NCI-H748 treated with DMSO at 0.1 percent for 48 hours (cell line): Measurements from ENCODE around the gene LSP1.
"Not testable (repeated sequence)": the region's sequence is repeated elsewhere in the genome, so short reads cannot be mapped to it uniquely, and the experiment has no call there.

Experiments used
- DNase-seq: peaks from one replicate; lab custom pipeline; 2025; lab: John Stamatoyannopoulos, UW

LSP1 gene, protein sequence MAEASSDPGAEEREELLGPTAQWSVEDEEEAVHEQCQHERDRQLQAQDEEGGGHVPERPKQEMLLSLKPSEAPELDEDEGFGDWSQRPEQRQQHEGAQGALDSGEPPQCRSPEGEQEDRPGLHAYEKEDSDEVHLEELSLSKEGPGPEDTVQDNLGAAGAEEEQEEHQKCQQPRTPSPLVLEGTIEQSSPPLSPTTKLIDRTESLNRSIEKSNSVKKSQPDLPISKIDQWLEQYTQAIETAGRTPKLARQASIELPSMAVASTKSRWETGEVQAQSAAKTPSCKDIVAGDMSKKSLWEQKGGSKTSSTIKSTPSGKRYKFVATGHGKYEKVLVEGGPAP

DNA sequence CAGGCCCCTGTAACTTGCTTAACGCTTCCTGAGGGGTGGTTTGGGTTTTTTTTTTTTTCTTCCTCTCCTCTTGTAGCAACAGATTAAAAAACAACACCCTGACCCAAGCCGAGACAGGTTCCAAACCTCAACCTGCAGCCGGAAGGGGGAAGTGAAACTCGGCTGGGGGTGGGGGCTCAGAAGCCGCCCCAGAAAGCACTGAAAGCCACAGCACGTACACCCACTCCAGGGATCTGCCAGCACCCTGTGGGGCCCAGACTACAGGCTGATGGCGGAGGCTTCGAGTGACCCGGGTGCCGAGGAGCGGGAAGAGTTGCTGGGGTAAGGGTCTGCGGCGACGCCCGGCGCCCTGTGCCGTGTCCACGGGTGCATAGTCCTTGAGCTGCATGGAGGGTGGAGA is at the start of gene LSP1:
LSP1 (plus strand) TSS at position 208 of the 400 bp plus-strand sequence; CDS start at position 269, 61 bp downstream.
- DNase-seq, result no peak

- DNase-seq, result no peak
Measured at GRCh38 chr11:1803246-1803645, 49.6 kb upstream of the LSP1 start.

GRCh38 chr11:1803835-1804519 is 48.9 kb upstream of the LSP1 start:
- not testable (repeated sequence) for DNase-seq

- DNase-seq, result no peak
Measured at GRCh38 chr11:1805525-1805924, 47.4 kb upstream of the LSP1 start.

DNA sequence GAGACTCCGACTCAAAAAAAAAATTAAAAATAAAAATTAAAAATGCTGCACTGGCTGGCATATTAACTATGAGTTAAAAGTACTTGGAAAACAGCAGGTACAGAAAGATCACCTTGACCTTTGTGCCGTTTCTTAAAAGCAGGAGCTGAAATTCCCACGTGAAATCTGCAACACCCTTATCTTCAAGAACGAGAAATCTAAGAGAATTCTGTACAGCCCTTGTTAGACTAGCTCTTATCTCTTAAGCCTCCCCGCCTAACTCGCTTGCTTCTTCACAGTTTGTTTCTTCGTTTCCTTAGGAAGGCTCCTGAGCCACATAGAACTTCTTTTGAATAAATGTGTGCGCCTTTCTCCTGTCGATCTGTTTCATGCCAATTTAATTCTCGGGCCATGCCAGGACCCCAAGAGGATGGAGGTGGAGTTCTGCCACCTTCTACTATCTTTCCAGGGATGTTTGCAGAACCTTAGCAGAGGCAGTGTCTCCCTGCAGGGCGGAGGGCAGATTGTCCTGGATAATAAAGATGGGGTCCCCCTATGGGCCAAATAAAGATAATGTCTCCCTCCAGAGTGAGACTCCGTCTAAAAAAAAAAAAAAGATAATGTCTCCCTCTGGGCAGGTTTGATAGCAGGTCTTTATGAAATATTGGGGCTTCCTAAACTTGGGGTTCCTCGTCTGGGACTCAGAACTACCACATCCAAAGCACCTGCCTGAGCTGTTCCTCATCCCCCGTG is 45.5 kb upstream of the LSP1 start:
- DNase-seq, result no peak

- no peak for DNase-seq
Measured at GRCh38 chr11:1810761-1811160, 42.1 kb upstream of the LSP1 start.

- DNase-seq, result no peak
Measured at GRCh38 chr11:1812274-1812673, 40.6 kb upstream of the LSP1 start.

DNA sequence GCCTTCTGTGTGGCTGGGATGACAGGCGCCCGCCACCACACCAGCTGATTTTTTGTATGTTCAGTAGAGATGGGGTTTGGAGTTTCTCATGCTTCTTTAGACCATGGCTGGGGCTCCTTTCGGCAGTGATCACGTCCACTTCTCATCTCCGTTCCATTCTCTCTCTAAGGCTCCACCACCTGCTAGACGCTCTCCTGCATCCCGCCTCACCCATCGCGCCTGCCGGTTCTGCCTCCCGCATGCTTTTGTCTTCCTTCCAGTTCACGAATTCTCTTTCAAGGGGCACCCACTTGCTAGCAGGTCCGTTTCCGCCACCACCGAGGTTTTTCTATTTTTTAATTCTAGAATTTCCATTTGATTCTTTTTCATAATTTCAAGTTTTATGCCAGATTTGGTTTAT is 40.1 kb upstream of the LSP1 start:
- DNase-seq, result no peak

DNA sequence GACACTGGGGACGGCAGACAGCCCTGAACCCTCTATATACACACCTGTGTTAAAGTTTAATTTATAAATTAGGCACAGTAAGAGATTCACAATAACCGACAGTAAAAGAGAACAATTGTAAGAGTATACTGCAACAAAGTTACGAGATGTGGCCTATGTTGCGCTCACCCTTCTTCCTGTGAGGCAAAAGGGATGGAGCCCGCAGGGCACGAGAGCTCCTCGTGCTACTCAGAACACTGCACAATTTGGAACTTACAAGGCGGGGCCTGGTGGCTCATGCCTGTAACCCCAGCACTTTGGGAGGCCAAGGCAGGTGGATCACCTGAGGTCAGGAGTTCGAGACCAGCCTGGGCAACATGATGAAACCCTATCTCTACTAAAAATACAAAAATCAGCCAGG is 39.5 kb upstream of the LSP1 start:
- not testable (repeated sequence) for DNase-seq

DNA sequence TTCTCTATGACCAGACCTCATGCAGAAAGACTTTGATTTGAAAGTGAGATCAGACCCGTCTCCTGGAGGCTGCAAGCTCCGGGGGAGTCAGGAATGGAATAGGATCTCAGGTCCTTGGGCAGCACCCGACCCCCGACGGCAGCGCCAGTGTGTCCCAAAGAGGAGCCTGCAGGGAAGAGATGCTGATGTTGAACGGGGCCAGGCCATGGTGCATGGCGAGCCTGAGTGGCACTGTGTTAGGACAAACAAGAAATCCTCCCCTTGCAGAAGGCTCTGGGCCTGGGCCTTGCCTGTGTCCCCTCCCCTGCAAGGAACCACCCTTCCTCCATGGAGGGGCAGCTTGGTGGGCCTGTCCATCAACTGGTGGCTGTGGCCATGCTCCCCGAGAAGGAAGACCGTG is 38.2 kb upstream of the LSP1 start:
- DNase-seq, result no peak

GRCh38 chr11:1815311-1815710 is 37.6 kb upstream of the LSP1 start:
- DNase-seq, result no peak

DNA sequence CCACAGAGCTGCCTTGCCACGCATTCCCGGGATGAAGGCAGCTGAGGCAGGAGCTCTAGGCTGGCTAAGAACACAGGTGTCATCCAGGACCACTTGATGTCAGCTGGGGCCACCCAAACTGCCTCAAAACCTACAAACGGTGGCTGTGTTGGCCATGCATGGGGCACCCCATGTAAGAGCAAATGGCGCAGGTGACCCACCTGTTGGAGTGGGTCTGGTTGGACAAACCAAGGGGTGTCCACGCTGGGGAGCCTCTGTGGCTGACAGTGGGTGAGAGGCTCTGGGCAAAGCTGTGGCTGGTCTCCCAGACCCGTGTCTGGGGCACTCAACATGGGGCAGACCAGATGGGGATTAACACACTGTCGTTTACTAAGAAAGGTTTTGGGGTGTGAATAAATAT is 37.1 kb upstream of the LSP1 start:
- DNase-seq, result no peak

- no peak for DNase-seq
Measured at GRCh38 chr11:1817000-1817399, 35.9 kb upstream of the LSP1 start.

- no peak for DNase-seq
Measured at GRCh38 chr11:1817511-1817910, 35.4 kb upstream of the LSP1 start.

DNA sequence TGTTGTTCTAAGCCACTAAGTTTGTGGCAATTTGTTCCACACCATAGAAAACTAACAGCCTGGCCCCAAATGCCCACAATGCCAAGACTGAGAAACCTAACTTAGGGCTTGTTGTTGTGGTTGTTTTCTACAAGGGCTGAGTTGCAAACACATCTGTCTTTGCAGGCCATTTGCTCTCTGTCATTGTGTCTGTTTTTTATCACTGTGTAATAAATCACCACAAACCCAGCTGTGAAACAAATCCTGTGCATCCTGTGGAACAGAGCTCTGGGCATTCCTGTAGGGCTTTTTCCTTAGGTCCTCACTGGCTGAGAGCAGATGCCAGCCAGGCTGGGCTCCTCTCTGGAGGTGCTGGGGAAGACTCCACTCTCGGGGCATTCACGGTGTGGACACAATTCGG is 33.8 kb upstream of the LSP1 start:
- DNase-seq, result no peak

GRCh38 chr11:1820463-1821325 is 32.2 kb upstream of the LSP1 start:
- no peak for DNase-seq

DNA sequence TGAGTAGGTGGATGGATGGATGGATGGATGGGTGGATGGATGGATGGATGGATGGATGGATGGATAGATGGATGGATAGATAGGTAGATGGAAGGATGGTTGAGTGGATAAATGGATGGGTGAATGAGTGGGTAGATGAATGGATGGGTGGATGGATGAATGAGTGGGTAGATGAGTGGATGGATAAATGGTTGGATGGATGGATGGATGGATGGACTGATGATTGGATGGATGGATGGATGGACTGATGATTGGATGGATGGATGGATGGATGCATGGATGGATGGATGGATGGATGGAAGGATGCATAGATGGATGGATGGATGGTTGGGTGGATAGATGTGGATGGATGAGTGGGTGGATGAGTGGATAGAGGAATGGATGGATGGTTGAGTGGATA is 31.3 kb upstream of the LSP1 start:
- DNase-seq, result no peak

DNA sequence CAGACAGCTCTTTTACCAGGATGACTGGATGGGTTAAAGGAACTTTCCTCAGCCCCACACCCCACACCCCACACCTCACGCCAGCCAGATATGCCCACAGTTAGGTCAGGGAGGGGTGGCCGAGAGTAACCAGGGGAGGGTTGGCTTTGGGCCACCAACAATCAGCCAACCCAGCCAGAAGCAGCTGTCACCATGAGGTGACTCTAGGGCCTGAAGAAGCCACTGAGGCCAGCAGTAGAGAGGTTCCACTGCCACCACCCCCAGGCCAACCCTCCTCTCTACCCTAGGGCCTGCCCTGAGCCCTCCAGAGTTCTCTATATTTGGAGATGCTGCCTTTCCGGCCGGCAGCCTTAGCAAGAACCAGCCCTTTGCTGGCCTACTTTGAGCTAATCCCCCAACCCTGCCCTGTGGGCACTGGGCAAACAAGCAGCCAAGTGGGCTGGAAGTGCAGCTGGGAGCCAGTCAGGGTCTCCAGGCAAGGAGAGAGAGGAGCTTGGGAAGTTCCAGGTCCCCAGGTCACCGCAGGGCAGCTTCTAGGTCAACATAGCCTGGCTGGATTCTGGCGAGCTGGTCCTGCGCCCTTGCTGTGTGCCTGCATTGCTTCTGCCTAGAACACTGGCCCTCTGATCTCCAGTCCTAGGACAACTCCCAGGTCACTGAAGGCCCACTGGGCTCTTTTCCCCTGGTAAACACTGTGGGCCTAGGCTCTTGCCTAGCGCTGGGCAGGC is 30.1 kb upstream of the LSP1 start:
- DNase-seq, result no peak

DNA sequence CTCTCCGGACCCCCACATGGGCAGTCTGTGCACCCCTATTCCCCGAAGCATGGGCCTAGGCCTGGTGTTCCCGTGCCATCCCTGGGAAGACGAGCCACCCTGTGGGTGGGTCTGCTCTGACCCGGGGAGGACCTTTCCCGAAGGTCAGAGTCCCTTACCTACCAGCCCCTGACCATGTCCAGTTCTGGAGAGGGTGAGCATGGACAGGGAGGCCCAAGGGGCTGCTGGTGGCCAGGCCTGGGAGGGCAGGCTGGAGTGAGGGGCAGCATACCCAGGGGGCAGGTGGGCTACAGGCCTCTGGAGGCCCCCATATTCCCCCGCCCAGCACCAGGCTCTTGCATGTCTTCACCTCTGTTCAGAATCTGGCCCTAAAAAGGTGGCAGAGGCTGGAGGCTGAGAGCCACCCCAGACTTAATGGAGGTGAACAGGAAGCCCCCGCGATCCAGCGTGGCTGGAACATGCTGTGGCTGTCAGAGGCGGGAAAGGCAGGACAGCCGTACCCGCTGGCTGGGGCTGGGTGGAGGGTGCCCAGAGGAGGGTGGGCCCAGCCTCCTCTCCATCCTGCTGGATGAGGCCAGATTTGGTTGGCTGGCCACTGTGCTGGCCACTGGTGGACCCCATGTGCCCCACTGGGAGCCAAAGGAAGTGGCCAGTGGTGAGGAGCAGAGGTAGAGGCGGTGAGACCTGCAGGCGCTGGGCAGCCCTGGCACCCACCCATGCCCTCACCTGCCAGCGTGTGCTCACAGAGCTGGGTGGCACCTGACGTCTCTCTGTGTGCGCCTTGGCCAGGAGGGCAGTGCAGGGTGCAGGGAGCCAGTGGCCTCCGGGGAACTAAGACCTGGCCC is 29.3 kb upstream of the LSP1 start:
- no peak for DNase-seq
